GM18909 (cell line): ENCODE measurements around the gene WWOX.
"Not testable (repeated sequence)": the region's sequence is repeated elsewhere in the genome, so short reads cannot be mapped to it uniquely, and the experiment has no call there.

Experiments used
- ATAC-seq: cut with Tn5 transposase; IDR thresholded peaks from one replicate; pipeline ENCODE4 v1.9.1; 2021; ENCODE audit warnings: mild to moderate bottlenecking; ENCODE audit not compliant: unreplicated experiment, poor library complexity

WWOX gene

GRCh38 chr16:79212114-79212791 is 1112.8 kb downstream of the WWOX start:
- no peak for ATAC-seq

- ATAC-seq: no peak
Observed at GRCh38 chr16:79213214-79213613, 1113.8 kb downstream of the WWOX start.

- ATAC-seq: no peak
Observed at GRCh38 chr16:79215289-79215688, 1115.8 kb downstream of the WWOX start.

- no peak for ATAC-seq
Observed at GRCh38 chr16:79217375-79218011, 1118.0 kb downstream of the WWOX start.

- no peak for ATAC-seq
Observed at GRCh38 chr16:79218351-79218750, 1118.9 kb downstream of the WWOX start.

GRCh38 chr16:79225994-79226393 is 1126.5 kb downstream of the WWOX start:
- ATAC-seq: not testable (repeated sequence)

- ATAC-seq: no peak
Observed at GRCh38 chr16:79229361-79229760, 1129.9 kb downstream of the WWOX start.

- ATAC-seq: not testable (repeated sequence)
Observed at GRCh38 chr16:79245700-79246099, 1146.2 kb downstream of the WWOX start.

GRCh38 chr16:79247386-79247785 is 1147.9 kb downstream of the WWOX start:
- ATAC-seq: no peak

- no peak for ATAC-seq
Observed at GRCh38 chr16:79248351-79248750, 1148.9 kb downstream of the WWOX start.

GRCh38 chr16:79250502-79251098 is 1151.1 kb downstream of the WWOX start:
- no peak for ATAC-seq

GRCh38 chr16:79253100-79253631 is 1153.7 kb downstream of the WWOX start:
- ATAC-seq: no peak

GRCh38 chr16:79257953-79258490 is 1158.6 kb downstream of the WWOX start:
- no peak for ATAC-seq

- ATAC-seq: not testable (repeated sequence)
Observed at GRCh38 chr16:79260890-79261289, 1161.4 kb downstream of the WWOX start.

GRCh38 chr16:79261481-79261940 is 1162.1 kb downstream of the WWOX start:
- no peak for ATAC-seq

GRCh38 chr16:79261944-79262552 is 1162.6 kb downstream of the WWOX start:
- no peak for ATAC-seq
